ENCODE data around the gene ARL8A. TPM values are rescaled to one million over a fixed set of nuclear protein-coding genes. Genes with fewer than 3 reads are reported as not detected.

Gene ARL8A
- total and polyA plus RNA-seq, 10 donors = 16.2 to 104 (median 47.6) TPM

- intact Hi-C loops (cut with DNase I; ENCODE audit: low total_unique reads) = no loop called here
These were observed 23.5 kb downstream of the ARL8A start for GRCh38 chr1:202121006-202121405.

DNA sequence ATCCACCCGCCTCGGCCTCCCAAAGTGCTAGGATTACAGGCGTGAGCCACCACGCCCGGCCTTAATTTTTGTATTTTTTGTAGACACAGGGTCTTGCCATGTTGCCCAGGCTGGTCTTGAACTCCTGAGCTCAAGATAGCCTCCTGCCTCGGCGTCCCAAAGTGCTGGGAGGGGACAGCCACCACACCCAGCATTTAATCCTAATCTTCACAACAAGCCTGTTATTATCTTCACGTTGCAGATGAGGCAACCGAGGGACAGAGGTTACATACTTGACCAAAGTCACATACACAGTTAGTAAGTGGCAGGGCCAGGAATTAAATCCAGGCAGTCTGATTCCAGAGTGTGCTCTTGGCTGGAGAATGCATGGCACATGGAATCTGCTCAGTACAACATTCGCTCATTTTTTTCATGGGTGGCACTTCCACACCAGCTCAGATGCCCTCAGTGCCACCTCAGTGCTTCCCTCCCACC is 26.6 kb downstream of the ARL8A start:
- Histone ChIP-seq H3K9me3 (no peaks in the 10 kb centered on the region), H3K27ac (no peak overlapping the region), H3K4me1 (no peaks in the 10 kb centered on the region), H3K36me3 (no peaks in the 10 kb centered on the region), H3K4me3 (no peak overlapping the region), H3K27me3 (replicated peaks in 1 of 7) (peaks cover 0 to 20% (median 0%) of the 10 kb centered on the region in 7 donors)
- TF ChIP-seq POLR2AphosphoS5 (IDR thresholded peaks at IDR 0.05) = no peak
- TF ChIP-seq POLR2A (IDR thresholded peaks at IDR 0.05) = no peak
- TF ChIP-seq, protein P1, sequence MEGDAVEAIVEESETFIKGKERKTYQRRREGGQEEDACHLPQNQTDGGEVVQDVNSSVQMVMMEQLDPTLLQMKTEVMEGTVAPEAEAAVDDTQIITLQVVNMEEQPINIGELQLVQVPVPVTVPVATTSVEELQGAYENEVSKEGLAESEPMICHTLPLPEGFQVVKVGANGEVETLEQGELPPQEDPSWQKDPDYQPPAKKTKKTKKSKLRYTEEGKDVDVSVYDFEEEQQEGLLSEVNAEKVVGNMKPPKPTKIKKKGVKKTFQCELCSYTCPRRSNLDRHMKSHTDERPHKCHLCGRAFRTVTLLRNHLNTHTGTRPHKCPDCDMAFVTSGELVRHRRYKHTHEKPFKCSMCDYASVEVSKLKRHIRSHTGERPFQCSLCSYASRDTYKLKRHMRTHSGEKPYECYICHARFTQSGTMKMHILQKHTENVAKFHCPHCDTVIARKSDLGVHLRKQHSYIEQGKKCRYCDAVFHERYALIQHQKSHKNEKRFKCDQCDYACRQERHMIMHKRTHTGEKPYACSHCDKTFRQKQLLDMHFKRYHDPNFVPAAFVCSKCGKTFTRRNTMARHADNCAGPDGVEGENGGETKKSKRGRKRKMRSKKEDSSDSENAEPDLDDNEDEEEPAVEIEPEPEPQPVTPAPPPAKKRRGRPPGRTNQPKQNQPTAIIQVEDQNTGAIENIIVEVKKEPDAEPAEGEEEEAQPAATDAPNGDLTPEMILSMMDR (IDR thresholded peaks at IDR 0.05 in 8 of 11, conservative IDR thresholded peaks at IDR 0.05 in 3 of 11) = no peak
- DNase-seq = no peak
- 78 to 92% (median 81%) methylated on average over 10 of the region's 10 CpGs for WGBS, 5 donors
- intact Hi-C loops (cut with DNase I; ENCODE audit: low total_unique reads) = loop anchor here (5.0 kb wide), 1 partner anchor 111 kb away; no protein-coding TSS in a partner anchor

More at GRCh38 chr1:202121006-202121405, 23.5 kb downstream of the ARL8A start:
- H3K9me3 ChIP-seq = no peaks in the 10 kb centered on the region
- DNase-seq = no peak
- WGBS, 5 donors = 69 to 84% (median 78%) methylated on average over 7 of the region's 7 CpGs
- H3K36me3 ChIP-seq = no peaks in the 10 kb centered on the region
- TF ChIP-seq, protein P1 (IDR thresholded peaks at IDR 0.05 in 8 of 11, conservative IDR thresholded peaks at IDR 0.05 in 3 of 11) = no peak
- no peak for TF ChIP-seq POLR2AphosphoS5 (IDR thresholded peaks at IDR 0.05)
- TF ChIP-seq POLR2A (IDR thresholded peaks at IDR 0.05) = no peak
- peaks cover 0 to 29% (median 0%) of the 10 kb centered on the region in 7 donors for H3K27me3 ChIP-seq (replicated peaks in 1 of 7)
- no peaks in the 10 kb centered on the region for H3K4me1 ChIP-seq
- H3K27ac ChIP-seq = no peak overlapping the region
- no peak overlapping the region for H3K4me3 ChIP-seq

- Histone ChIP-seq H3K36me3 (no peaks in the 10 kb centered on the region), H3K27me3 (replicated peaks in 1 of 7) (peaks cover 0 to 10% (median 0%) of the 10 kb centered on the region in 7 donors), H3K4me1 (no peaks in the 10 kb centered on the region), H3K4me3 (no peak overlapping the region), H3K9me3 (no peaks in the 10 kb centered on the region), H3K27ac (no peak overlapping the region)
- TF ChIP-seq, protein P1 (IDR thresholded peaks at IDR 0.05 in 8 of 11, conservative IDR thresholded peaks at IDR 0.05 in 3 of 11) = no peak
- TF ChIP-seq POLR2AphosphoS5 (IDR thresholded peaks at IDR 0.05) = no peak
- no peak for TF ChIP-seq POLR2A (IDR thresholded peaks at IDR 0.05)
- 86 to 95% (median 94%) methylated on average over 5 to 8 of the region's 8 CpGs for WGBS, 5 donors
- intact Hi-C loops (cut with DNase I; ENCODE audit: low total_unique reads) = loop anchor here (5.0 kb wide), 1 partner anchor 109 kb away; no protein-coding TSS in a partner anchor
- no peak for DNase-seq
These were observed 28.2 kb downstream of the ARL8A start for GRCh38 chr1:202116287-202116686.

DNA sequence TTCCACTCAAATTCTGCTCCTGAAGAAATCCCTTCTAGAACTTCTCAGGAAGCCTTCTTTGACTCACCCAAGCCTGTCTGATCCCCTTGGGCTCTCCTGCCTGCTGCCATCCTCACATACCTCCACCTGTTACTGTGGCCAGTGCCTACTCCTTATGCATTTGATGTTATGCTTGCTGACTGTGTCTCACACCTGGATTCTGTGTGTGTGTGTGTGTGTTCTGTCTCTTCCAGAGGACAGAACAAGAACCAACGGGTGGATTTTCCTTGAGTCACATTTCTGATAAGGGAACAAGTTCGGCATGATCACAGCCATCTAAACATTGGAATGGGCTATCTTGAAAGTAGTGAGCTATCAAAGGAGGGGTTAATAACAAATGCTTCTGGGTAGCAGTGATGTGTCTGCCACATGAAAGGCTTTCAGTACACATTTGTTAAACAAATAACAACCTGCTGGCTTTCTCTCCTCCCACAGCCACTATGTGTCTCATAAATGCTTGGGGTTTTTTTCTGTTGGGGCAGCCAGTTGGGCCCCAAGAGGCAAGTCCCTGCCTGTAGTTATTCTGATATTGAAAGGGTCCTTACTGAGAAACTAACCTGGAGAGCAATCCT is 30.7 kb downstream of the ARL8A start:
- H3K9me3 ChIP-seq = no peaks in the 10 kb centered on the region
- H3K36me3 ChIP-seq = no peaks in the 10 kb centered on the region
- 71 to 85% (median 83%) methylated on average over 2 of the region's 2 CpGs for WGBS, 5 donors
- TF ChIP-seq, protein P1 (IDR thresholded peaks at IDR 0.05 in 8 of 11, conservative IDR thresholded peaks at IDR 0.05 in 3 of 11) = no peak
- TF ChIP-seq POLR2A (IDR thresholded peaks at IDR 0.05) = no peak
- no peak for TF ChIP-seq POLR2AphosphoS5 (IDR thresholded peaks at IDR 0.05)
- intact Hi-C loops (cut with DNase I; ENCODE audit: low total_unique reads) = no loop called here
- no peak overlapping the region for H3K4me3 ChIP-seq
- DNase-seq = no peak
- H3K27me3 ChIP-seq (replicated peaks in 1 of 7) = peaks cover 0 to 4% (median 0%) of the 10 kb centered on the region in 7 donors
- H3K27ac ChIP-seq = no peak overlapping the region
- H3K4me1 ChIP-seq = no peaks in the 10 kb centered on the region
